NT2/D1 (cell line): ENCODE measurements around the gene OR10A3.

Source experiments
- SUZ12 ChIP-seq: IDR thresholded peaks from 2 replicates; pipeline ENCODE4 v1.6.1; 2011; ENCODE audit not compliant: insufficient read length, insufficient read depth; ENCODE audit errors: extremely low read depth
- YY1 ChIP-seq: IDR thresholded peaks from 2 replicates; pipeline ENCODE4 v1.6.1; 2011; ENCODE audit not compliant: insufficient read length, insufficient read depth
- ZNF274 ChIP-seq: IDR thresholded peaks from 2 replicates; pipeline ENCODE4 v1.6.1; 2011; ENCODE audit warnings: mild to moderate bottlenecking, low read depth, low read length

DNA sequence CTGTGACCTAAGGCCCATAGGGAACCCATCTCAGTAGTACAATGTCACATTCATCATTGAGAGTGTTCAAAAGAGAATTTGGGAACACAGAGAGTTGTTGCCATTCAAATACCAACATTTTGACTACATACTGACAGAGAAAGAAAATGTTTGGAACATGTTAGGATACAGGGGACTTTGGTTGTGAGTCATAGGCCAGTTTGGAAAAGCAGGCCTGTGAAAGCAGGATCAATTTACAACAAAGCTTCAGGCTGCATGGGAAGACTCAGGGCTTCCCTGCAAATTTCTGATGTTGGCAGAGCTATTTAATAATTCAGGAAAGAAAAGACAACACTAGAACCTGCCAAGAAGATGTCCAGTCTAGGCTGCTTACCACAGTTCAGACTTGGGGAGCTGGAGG, 23.4 kb upstream of the OR10A3 start:
- TF ChIP-seq ZNF274 (no peak), YY1 (no peak), SUZ12 (no peak)
